ENCODE data around the gene CAPZA2. TPM values are rescaled to one million over a fixed set of nuclear protein-coding genes. Genes with fewer than 3 reads are reported as not detected.
A peak's percentile ranks its signal among the peaks of the same experiment; 100 is the strongest.

CAPZA2 gene
- total RNA-seq, 1 experiment from 2014 or later = 153 TPM

DNA sequence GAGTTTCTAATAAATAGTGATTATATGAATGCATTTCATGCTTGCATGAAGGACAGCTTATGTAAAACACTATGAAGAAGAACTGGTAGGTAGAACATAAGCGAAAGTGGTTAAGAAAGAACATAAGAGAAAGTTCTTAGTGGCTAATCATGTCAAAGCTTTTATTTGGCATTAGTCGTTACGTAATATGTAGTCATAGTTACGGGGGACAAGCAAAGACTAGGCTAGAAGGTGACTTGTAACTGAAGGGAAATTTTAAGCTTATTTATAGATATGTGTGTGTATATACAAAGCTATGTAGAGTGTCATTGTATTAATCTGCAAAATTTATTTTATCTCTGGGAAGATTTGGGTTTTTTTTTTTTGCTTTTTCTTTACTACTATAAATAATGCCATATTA, 36.9 kb downstream of the CAPZA2 start (continued):
- TF ChIP-seq STAT6 (CRISPR knock-in tag; conservative IDR thresholded peaks at IDR 0.05; ENCODE audit: low read depth) (no peak), GRHL2 (CRISPR knock-in tag; IDR thresholded peaks at IDR 0.05; ENCODE audit: insufficient replicate concordance, severe bottlenecking) (no peak)
- TF ChIP-seq, protein P1, sequence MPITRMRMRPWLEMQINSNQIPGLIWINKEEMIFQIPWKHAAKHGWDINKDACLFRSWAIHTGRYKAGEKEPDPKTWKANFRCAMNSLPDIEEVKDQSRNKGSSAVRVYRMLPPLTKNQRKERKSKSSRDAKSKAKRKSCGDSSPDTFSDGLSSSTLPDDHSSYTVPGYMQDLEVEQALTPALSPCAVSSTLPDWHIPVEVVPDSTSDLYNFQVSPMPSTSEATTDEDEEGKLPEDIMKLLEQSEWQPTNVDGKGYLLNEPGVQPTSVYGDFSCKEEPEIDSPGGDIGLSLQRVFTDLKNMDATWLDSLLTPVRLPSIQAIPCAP (CRISPR knock-in tag; IDR thresholded peaks at IDR 0.05) = no peak

- ChIA-PET POLR2A (no interaction called here), CTCF (no interaction called here)
These were observed 38.8 kb downstream of the CAPZA2 start for GRCh38 chr7:116901143-116901542.

GRCh38 chr7:116902867-116903266, 40.5 kb downstream of the CAPZA2 start:
- ATAC-seq (no peak), DNase-seq (ENCODE audit: low spot score) (no peak)
- peak overlapping the region; percentile 34; the same call in 1 of the 2 replicates for H3K27ac Mint-ChIP-seq
- peaks cover 31% of the 10 kb centered on the region for H3K4me1 Mint-ChIP-seq
- TF ChIP-seq MLX (CRISPR knock-in tag; IDR thresholded peaks at IDR 0.05) (no peak), SOX15 (CRISPR knock-in tag; IDR thresholded peaks at IDR 0.05) (no peak)
- TF ChIP-seq, protein P2, sequence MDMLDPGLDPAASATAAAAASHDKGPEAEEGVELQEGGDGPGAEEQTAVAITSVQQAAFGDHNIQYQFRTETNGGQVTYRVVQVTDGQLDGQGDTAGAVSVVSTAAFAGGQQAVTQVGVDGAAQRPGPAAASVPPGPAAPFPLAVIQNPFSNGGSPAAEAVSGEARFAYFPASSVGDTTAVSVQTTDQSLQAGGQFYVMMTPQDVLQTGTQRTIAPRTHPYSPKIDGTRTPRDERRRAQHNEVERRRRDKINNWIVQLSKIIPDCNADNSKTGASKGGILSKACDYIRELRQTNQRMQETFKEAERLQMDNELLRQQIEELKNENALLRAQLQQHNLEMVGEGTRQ (CRISPR knock-in tag; IDR thresholded peaks at IDR 0.05) = no peak
- ChIA-PET CTCF (no interaction called here), POLR2A (no interaction called here)
- no peaks in the 10 kb centered on the region for H3K9me3 Mint-ChIP-seq
- peaks cover 26% of the 10 kb centered on the region for H3K36me3 Mint-ChIP-seq
- H3K4me3 Mint-ChIP-seq = no peak overlapping the region
- H3K27me3 Mint-ChIP-seq (ENCODE audit: low read depth) = no peaks in the 10 kb centered on the region

More at GRCh38 chr7:116901143-116901542, 38.8 kb downstream of the CAPZA2 start:
- Mint-ChIP-seq H3K27ac (no peak overlapping the region), H3K4me3 (no peak overlapping the region), H3K9me3 (no peaks in the 10 kb centered on the region), H3K4me1 (peaks cover 28% of the 10 kb centered on the region), H3K36me3 (peaks cover 17% of the 10 kb centered on the region), H3K27me3 (ENCODE audit: low read depth) (no peaks in the 10 kb centered on the region)
- DNase-seq (ENCODE audit: low spot score) (no peak), ATAC-seq (no peak)
- TF ChIP-seq GABPB1 (CRISPR knock-in tag; IDR thresholded peaks at IDR 0.05) = no peak

DNA sequence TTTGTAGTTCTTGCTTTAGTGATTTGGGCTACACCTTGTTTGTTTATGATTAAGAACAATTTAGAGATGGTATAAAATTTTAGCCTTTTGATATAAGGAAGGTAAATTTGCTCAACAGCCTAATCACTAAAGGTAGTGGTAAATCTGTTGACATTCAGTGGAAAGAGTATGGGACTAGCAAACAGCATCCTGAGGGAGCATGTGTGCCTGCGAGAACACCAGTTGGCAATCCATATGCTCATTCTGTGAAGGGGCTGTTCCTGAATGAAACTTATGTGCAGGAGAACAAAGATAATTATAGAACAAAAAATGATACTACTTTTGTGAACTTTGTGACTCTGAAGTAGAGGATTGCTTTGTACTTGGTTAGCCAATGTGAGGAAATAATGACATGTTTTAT, 44.0 kb downstream of the CAPZA2 start:
- CTCF ChIA-PET = no interaction called here
- Mint-ChIP-seq H3K9me3 (no peaks in the 10 kb centered on the region), H3K27me3 (ENCODE audit: low read depth) (no peaks in the 10 kb centered on the region), H3K4me3 (no peak overlapping the region), H3K4me1 (peaks cover 31% of the 10 kb centered on the region), H3K36me3 (peaks cover 31% of the 10 kb centered on the region), H3K27ac (no peak overlapping the region)
- DNase-seq (ENCODE audit: low spot score) (no peak), ATAC-seq (no peak)
- TF ChIP-seq ZBTB21 (CRISPR knock-in tag; IDR thresholded peaks at IDR 0.05; ENCODE audit: borderline replicate concordance) (no peak), SP1 (CRISPR knock-in tag; conservative IDR thresholded peaks at IDR 0.05) (no peak), ETV6 (CRISPR knock-in tag; IDR thresholded peaks at IDR 0.05) (no peak), KAT7 (CRISPR knock-in tag; IDR thresholded peaks at IDR 0.05; ENCODE audit: borderline replicate concordance) (no peak), AR (CRISPR knock-in tag; IDR thresholded peaks at IDR 0.05) (no peak), RORB (CRISPR knock-in tag; IDR thresholded peaks at IDR 0.05) (no peak), GRHL2 (CRISPR knock-in tag; IDR thresholded peaks at IDR 0.05; ENCODE audit: insufficient replicate concordance, severe bottlenecking) (no peak)
- TF ChIP-seq, protein P2 (CRISPR knock-in tag; IDR thresholded peaks at IDR 0.05) = no peak
- POLR2A ChIA-PET = no interaction called here

All from WTC11 (cell line).